ENCODE results near the gene RAB26. TPM values are rescaled to one million over a fixed set of nuclear protein-coding genes. Genes with fewer than 3 reads are reported as not detected.
A peak's percentile ranks its signal among the peaks of the same experiment; 100 is the strongest.
"Not testable (repeated sequence)": the region's sequence is repeated elsewhere in the genome, so short reads cannot be mapped to it uniquely, and the experiment has no call there.

The RAB26 gene
- total RNA-seq, 2 donors from 2014 or later: 18.2 to 24.5 TPM

GRCh38 chr16:2127630-2128280 is 20.7 kb upstream of the RAB26 start:
- H3K4me1 ChIP-seq; H3K9ac ChIP-seq (ENCODE audit: low read depth in 2 of 2, low read length in 2 of 2); H3K9me3 ChIP-seq; H3K4me3 ChIP-seq; H3K27me3 ChIP-seq; H3K36me3 ChIP-seq; intact Hi-C loops (cut with DNase I): not testable (repeated sequence)
- peak; percentile 72 for DNase-seq
- H3K27ac ChIP-seq: peak overlapping the region; percentile 57

GRCh38 chr16:2129251-2129650 is 19.2 kb upstream of the RAB26 start:
- H3K4me3 ChIP-seq; DNase-seq; H3K36me3 ChIP-seq; H3K4me1 ChIP-seq; intact Hi-C loops (cut with DNase I); H3K27me3 ChIP-seq; H3K9me3 ChIP-seq; H3K9ac ChIP-seq (ENCODE audit: low read depth in 2 of 2, low read length in 2 of 2): not testable (repeated sequence)
- H3K27ac ChIP-seq: peak overlapping the region; percentile 78

- H3K27ac ChIP-seq; H3K4me3 ChIP-seq; H3K9me3 ChIP-seq; H3K4me1 ChIP-seq; H3K9ac ChIP-seq (ENCODE audit: low read depth in 2 of 2, low read length in 2 of 2); DNase-seq; intact Hi-C loops (cut with DNase I); H3K36me3 ChIP-seq; H3K27me3 ChIP-seq: not testable (repeated sequence)
Measured at GRCh38 chr16:2129890-2130447, 18.5 kb upstream of the RAB26 start.

DNA sequence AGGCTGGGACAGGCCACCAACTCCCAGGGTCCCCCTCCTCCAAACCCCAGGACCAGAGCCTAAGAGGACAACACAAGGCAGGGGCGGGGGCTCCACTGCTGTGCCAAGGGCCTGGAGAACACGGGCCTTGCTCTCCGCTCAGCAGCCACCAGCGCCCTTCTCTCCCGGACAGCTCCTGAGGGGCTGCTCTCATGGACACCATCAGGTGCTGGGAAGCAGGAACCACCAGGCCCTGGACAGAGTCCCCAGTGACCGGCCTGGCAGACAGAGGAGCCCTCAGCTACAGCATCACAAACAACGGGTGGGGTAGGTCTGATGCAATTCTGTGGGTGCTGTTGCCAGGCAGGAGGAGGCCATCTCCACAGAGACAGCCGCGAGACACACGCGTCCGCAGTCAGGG is 14.6 kb upstream of the RAB26 start:
- H3K27me3 ChIP-seq; H3K27ac ChIP-seq; H3K9ac ChIP-seq (ENCODE audit: low read depth in 2 of 2, low read length in 2 of 2); H3K4me3 ChIP-seq; H3K4me1 ChIP-seq; intact Hi-C loops (cut with DNase I); H3K36me3 ChIP-seq; H3K9me3 ChIP-seq; DNase-seq: not testable (repeated sequence)

- not testable (repeated sequence) for H3K4me1 ChIP-seq, H3K27me3 ChIP-seq, H3K27ac ChIP-seq, H3K9me3 ChIP-seq, DNase-seq, H3K36me3 ChIP-seq
- intact Hi-C loops (cut with DNase I): loop anchor here (5.0 kb wide), 1 partner anchor 48 kb away; no protein-coding TSS in a partner anchor
- Histone ChIP-seq H3K4me3 (peak overlapping the region; percentile 44), H3K9ac (ENCODE audit: low read depth in 2 of 2, low read length in 2 of 2) (peak overlapping the region in 1 of 2 donors; percentile 24)
Measured at GRCh38 chr16:2135071-2135470, 13.4 kb upstream of the RAB26 start.

GRCh38 chr16:2135770-2136490 is 12.5 kb upstream of the RAB26 start, which contains the start of gene PKD1:
Gene PKD1 (minus strand): TSS chr16:2135898. CDS start chr16:2135689, 209 bp downstream.
- H3K9me3 ChIP-seq, H3K27me3 ChIP-seq, H3K36me3 ChIP-seq, H3K4me1 ChIP-seq: not testable (repeated sequence)
- Histone ChIP-seq H3K27ac (peak within 1 kb of the TSS; percentile 60), H3K9ac (ENCODE audit: low read depth in 2 of 2, low read length in 2 of 2) (peak within 1 kb of the TSS; percentile 24 to 46), H3K4me3 (peak within 1 kb of the TSS; percentile 44)
- peak; percentile 99 for DNase-seq
- intact Hi-C loops (cut with DNase I): loop anchor here (5.0 kb wide), 1 partner anchor 49 kb away; no protein-coding TSS in a partner anchor

- intact Hi-C loops (cut with DNase I): loop anchor here (5.0 kb wide), 1 partner anchor 121 kb away; no protein-coding TSS in a partner anchor
- H3K36me3 ChIP-seq: no peaks in the 10 kb centered on the region
- no peak for TF ChIP-seq CTCF (IDR thresholded peaks at IDR 0.05)
- peaks cover 10% of the 10 kb centered on the region for H3K4me1 ChIP-seq
- DNase-seq: no peak
- H3K9ac ChIP-seq (ENCODE audit: low read depth in 2 of 2, low read length in 2 of 2): no peak overlapping the region
- H3K27ac ChIP-seq: no peak overlapping the region
- H3K27me3 ChIP-seq: no peaks in the 10 kb centered on the region
- no peak overlapping the region for H3K4me3 ChIP-seq
- no peaks in the 10 kb centered on the region for H3K9me3 ChIP-seq
Measured at GRCh38 chr16:2142942-2143877, 5.2 kb upstream of the RAB26 start.

Data from colonic mucosa (tissue), 4 donors.